ENCODE results near the gene SNX1. TPM values are rescaled to one million over a fixed set of nuclear protein-coding genes. Genes with fewer than 3 reads are reported as not detected.
"Not testable (repeated sequence)": the region's sequence is repeated elsewhere in the genome, so short reads cannot be mapped to it uniquely, and the experiment has no call there.

Gene SNX1
- total RNA-seq, 1 experiment from 2014 or later, result 94.5 TPM

DNA sequence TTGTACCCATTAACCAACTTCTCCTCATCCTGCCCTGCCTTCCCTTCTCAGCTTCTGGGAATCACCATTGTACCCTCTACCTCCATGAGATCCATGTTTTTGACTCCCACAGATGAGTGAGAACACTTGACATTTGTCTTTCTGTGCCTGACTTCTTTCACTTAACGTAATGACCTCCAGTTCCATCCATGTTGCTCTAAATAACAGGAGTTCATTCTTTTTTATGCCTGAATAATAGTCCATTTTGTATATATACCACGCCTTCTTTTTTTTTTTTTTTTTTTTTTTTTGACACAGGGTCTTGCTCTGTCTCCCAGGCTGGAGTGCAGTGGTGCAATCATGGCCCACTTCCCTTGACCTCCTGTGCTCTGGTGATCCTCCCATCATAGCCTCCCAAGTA lies 6.7 kb downstream of the SNX1 start:
- DNase-seq (ENCODE audit: low spot score), result no peak
- POLR2A ChIA-PET (ENCODE audit: low non-redundant PET), result no interaction called here
- Histone ChIP-seq H3K27me3 (replicated peaks; ENCODE audit: insufficient read depth, low read depth, low read length, poor library complexity) (no peaks in the 10 kb centered on the region), H3K27ac (ENCODE audit: low read depth, low read length, poor library complexity, severe bottlenecking) (no peak overlapping the region), H3K36me3 (ENCODE audit: insufficient read depth, low read length, poor library complexity, severe bottlenecking) (no peaks in the 10 kb centered on the region), H3K9me3 (ENCODE audit: low read depth, low read length, poor library complexity, severe bottlenecking) (no peaks in the 10 kb centered on the region), H3K4me3 (ENCODE audit: low read depth, low read length, poor library complexity, severe bottlenecking) (no peak overlapping the region), H3K4me1 (ENCODE audit: insufficient read depth, low read length, poor library complexity, severe bottlenecking) (peaks cover 33% of the 10 kb centered on the region)
- no TSS peak for BruUV-seq (replicated peaks)
- intact Hi-C loops (cut with micrococcal nuclease; ENCODE audit: unreplicated experiment), result no loop called here
- CTCF ChIA-PET, result no interaction called here
- no peak for TF ChIP-seq EZH2 (IDR thresholded peaks at IDR 0.05; ENCODE audit: borderline replicate concordance, low read depth, low read length, poor library complexity, severe bottlenecking)
- TF ChIP-seq, protein P1, sequence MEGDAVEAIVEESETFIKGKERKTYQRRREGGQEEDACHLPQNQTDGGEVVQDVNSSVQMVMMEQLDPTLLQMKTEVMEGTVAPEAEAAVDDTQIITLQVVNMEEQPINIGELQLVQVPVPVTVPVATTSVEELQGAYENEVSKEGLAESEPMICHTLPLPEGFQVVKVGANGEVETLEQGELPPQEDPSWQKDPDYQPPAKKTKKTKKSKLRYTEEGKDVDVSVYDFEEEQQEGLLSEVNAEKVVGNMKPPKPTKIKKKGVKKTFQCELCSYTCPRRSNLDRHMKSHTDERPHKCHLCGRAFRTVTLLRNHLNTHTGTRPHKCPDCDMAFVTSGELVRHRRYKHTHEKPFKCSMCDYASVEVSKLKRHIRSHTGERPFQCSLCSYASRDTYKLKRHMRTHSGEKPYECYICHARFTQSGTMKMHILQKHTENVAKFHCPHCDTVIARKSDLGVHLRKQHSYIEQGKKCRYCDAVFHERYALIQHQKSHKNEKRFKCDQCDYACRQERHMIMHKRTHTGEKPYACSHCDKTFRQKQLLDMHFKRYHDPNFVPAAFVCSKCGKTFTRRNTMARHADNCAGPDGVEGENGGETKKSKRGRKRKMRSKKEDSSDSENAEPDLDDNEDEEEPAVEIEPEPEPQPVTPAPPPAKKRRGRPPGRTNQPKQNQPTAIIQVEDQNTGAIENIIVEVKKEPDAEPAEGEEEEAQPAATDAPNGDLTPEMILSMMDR (conservative IDR thresholded peaks at IDR 0.05; ENCODE audit: low read depth, low read length), result no peak

DNA sequence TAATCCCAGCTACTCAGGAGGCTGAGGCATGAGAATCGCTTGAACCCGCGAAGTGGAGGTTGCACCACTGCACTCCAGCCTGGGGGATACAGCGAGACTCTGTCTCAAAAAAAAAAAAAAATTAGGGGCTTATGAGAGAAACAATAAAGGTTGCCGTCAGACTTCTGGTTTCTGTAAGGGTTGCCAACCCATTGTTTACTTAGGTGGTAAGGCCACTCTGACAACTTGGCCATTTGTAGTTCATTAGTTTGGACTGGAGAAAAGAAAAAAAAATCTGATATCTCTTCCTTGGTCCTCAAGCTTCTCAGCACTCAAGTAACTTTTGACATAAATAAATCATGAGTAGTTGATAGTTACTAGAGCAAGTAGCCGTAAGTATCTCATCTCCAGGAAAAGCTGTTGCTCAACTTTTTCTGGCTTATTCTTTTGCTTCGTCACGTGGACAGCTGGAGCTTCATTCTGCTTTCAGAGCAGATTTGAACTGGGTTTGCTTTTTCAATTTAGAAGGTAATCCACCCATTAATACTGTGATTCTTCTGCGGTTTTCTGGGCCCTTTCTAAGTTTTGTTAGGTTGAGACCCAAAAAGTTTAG lies 9.4 kb downstream of the SNX1 start:
- no peak overlapping the region for H3K4me3 ChIP-seq (ENCODE audit: low read depth, low read length, poor library complexity, severe bottlenecking)
- BruUV-seq (replicated peaks), result no TSS peak
- no peaks in the 10 kb centered on the region for H3K27me3 ChIP-seq (replicated peaks; ENCODE audit: insufficient read depth, low read depth, low read length, poor library complexity)
- ChIA-PET CTCF (no interaction called here), POLR2A (ENCODE audit: low non-redundant PET) (interaction anchor here (0.7 kb wide), 2 partner anchors 213 to 726 kb away, joined by 3 to 11 read pairs; no protein-coding TSS in a partner anchor)
- H3K9me3 ChIP-seq (ENCODE audit: low read depth, low read length, poor library complexity, severe bottlenecking), result no peaks in the 10 kb centered on the region
- TF ChIP-seq, protein P1 (conservative IDR thresholded peaks at IDR 0.05; ENCODE audit: low read depth, low read length), result no peak
- no peak for TF ChIP-seq EZH2 (IDR thresholded peaks at IDR 0.05; ENCODE audit: borderline replicate concordance, low read depth, low read length, poor library complexity, severe bottlenecking)
- H3K4me1 ChIP-seq (ENCODE audit: insufficient read depth, low read length, poor library complexity, severe bottlenecking), result peaks cover 14% of the 10 kb centered on the region
- intact Hi-C loops (cut with micrococcal nuclease; ENCODE audit: unreplicated experiment), result no loop called here
- DNase-seq (ENCODE audit: low spot score), result peak; percentile 78
- no peak overlapping the region for H3K27ac ChIP-seq (ENCODE audit: low read depth, low read length, poor library complexity, severe bottlenecking)
- no peaks in the 10 kb centered on the region for H3K36me3 ChIP-seq (ENCODE audit: insufficient read depth, low read length, poor library complexity, severe bottlenecking)

DNA sequence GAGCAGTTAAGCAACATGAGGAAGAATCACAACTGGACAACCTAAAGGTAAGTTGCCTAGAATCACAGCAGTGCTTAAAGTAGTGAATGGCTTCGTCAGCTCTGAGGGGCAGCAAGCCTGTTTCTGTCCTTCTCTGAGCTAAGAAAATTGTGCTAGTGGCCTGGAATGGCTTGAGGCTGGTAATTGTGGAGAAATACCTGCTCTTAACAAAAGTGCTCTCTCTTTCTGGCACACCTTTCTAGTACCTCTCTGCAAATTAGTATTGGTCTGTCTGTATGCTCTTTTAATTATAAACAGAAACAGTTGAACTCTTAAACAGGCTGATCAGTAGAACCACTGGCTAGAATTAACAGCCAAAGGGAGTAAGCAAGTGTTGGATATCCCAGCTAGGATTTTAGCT lies 11.6 kb downstream of the SNX1 start:
- no peak overlapping the region for H3K27ac ChIP-seq (ENCODE audit: low read depth, low read length, poor library complexity, severe bottlenecking)
- no TSS peak for BruUV-seq (replicated peaks)
- no peaks in the 10 kb centered on the region for H3K27me3 ChIP-seq (replicated peaks; ENCODE audit: insufficient read depth, low read depth, low read length, poor library complexity)
- intact Hi-C loops (cut with micrococcal nuclease; ENCODE audit: unreplicated experiment), result no loop called here
- H3K4me1 ChIP-seq (ENCODE audit: insufficient read depth, low read length, poor library complexity, severe bottlenecking), result peaks cover 12% of the 10 kb centered on the region
- CTCF ChIA-PET, result no interaction called here
- no peak for DNase-seq (ENCODE audit: low spot score)
- TF ChIP-seq EZH2 (IDR thresholded peaks at IDR 0.05; ENCODE audit: borderline replicate concordance, low read depth, low read length, poor library complexity, severe bottlenecking), result no peak
- TF ChIP-seq, protein P1 (conservative IDR thresholded peaks at IDR 0.05; ENCODE audit: low read depth, low read length), result no peak
- no peaks in the 10 kb centered on the region for H3K36me3 ChIP-seq (ENCODE audit: insufficient read depth, low read length, poor library complexity, severe bottlenecking)
- H3K4me3 ChIP-seq (ENCODE audit: low read depth, low read length, poor library complexity, severe bottlenecking), result no peak overlapping the region
- H3K9me3 ChIP-seq (ENCODE audit: low read depth, low read length, poor library complexity, severe bottlenecking), result no peaks in the 10 kb centered on the region
- POLR2A ChIA-PET (ENCODE audit: low non-redundant PET), result no interaction called here

DNA sequence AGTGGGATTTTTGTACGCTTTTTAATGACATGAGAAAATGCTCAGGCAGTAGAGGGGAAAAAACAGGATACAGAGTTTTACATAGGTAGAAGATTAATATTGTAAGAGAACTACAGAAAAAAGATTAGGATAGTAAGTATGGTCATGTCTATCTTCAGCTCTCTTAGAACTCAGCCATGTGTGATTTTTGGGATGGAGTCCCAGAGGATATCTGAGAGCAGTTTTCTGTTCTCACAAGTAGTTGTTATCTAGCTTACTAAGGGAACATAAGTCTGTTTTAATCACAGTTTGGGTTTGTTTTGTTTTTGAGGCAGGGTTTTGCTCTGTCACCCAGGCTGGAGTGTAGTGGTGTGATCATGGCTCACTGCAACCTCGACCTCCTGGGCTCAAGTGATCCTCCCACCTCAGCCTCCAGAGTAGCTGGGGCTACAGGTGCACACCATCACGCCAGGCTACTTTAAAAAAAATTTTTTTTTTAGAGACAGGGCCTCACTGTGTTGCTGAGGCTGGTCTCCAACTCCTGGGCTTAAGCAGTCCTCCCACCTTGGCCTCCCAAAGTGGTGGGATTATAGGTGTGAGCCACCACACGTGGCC lies 14.4 kb downstream of the SNX1 start:
- H3K27ac ChIP-seq (ENCODE audit: low read depth, low read length, poor library complexity, severe bottlenecking); H3K4me1 ChIP-seq (ENCODE audit: insufficient read depth, low read length, poor library complexity, severe bottlenecking); DNase-seq (ENCODE audit: low spot score); H3K27me3 ChIP-seq (replicated peaks; ENCODE audit: insufficient read depth, low read depth, low read length, poor library complexity); H3K4me3 ChIP-seq (ENCODE audit: low read depth, low read length, poor library complexity, severe bottlenecking); intact Hi-C loops (cut with micrococcal nuclease; ENCODE audit: unreplicated experiment); POLR2A ChIA-PET (ENCODE audit: low non-redundant PET); CTCF ChIA-PET; BruUV-seq (replicated peaks); H3K9me3 ChIP-seq (ENCODE audit: low read depth, low read length, poor library complexity, severe bottlenecking): not testable (repeated sequence)
- H3K36me3 ChIP-seq (ENCODE audit: insufficient read depth, low read length, poor library complexity, severe bottlenecking), result peaks cover 10% of the 10 kb centered on the region

All from A673 (cell line).